Epithelial cell of umbilical artery (primary cell): Measurements from ENCODE around the gene NLRC4. TPM values are rescaled to one million over a fixed set of nuclear protein-coding genes. Genes with fewer than 3 reads are reported as not detected.

ENCODE experiments used
- total RNA-seq: library from RNA; depleted of rRNA; stranded (reverse); fragments of >200 nt; gene quantifications from 2 replicates; pipeline ENCODE4 v1.2.3, GENCODE V29; 2014

The NLRC4 gene
- not detected in 2 replicates for total RNA-seq

GRCh38 chr2:32264422-32265105 lies at the start of gene NLRC4:
NLRC4 (minus strand) TSS chr2:32264886; CDS start chr2:32256775, 8,111 bp downstream.

GRCh38 chr2:32277674-32278477 lies 13.2 kb upstream of the NLRC4 start, which contains the start of gene YIPF4:
YIPF4 (plus strand) TSS chr2:32277904; CDS start chr2:32278156, 252 bp downstream.

Other genes starting within 250 kb of the NLRC4 start
- 118 and 124 TPM in 2 replicates for gene DPY30, start 225.1 kb downstream of the NLRC4 start, total RNA-seq
- gene SPAST, start 201.3 kb downstream of the NLRC4 start, total RNA-seq: 29.6 and 34.0 TPM in 2 replicates
- 17.5 and 22.5 TPM in 2 replicates for gene SLC30A6, start 99.0 kb downstream of the NLRC4 start, total RNA-seq
- gene YIPF4, start 13.0 kb upstream of the NLRC4 start, total RNA-seq: 16.2 and 29.2 TPM in 2 replicates
- 98.7 and 105 TPM in 2 replicates for gene BIRC6, start 92.1 kb upstream of the NLRC4 start, total RNA-seq